OCI-LY7 (cell line): Measurements from ENCODE around the gene ZFP36L1. TPM values are rescaled to one million over a fixed set of nuclear protein-coding genes. Genes with fewer than 3 reads are reported as not detected.
A peak's percentile ranks its signal among the peaks of the same experiment; 100 is the strongest.

ENCODE experiments used
- BruUV-seq: library from RNA; stranded (reverse); fragments of 400-500 nt; replicated peaks from 2 replicates; lab custom pipeline; 2021; lab: Mats Ljungman, UMichigan
- CTCF ChIA-PET: fragments of 300-600 bp; sonication (Branson Sonifier 250); formaldehyde crosslinking; loops from one replicate; lab custom pipeline; 2022; ENCODE audit warnings: antibody characterized with exemption; ENCODE audit not compliant: unreplicated experiment; lab: Charles Lee
- POLR2A ChIA-PET: fragments of 300-600 bp; sonication (Branson Sonifier 250); formaldehyde crosslinking; loops from one replicate; lab custom pipeline; 2022; ENCODE audit warnings: antibody characterized with exemption; lab: Charles Lee
- DNase-seq: peaks from one replicate; pipeline ENCODE4 v3.0.0-alpha.2; 2015; ENCODE audit warnings: low spot score
- H2AFZ ChIP-seq: fragments of 200-600 bp; sonication (generic), shearing (Covaris generic); 2 replicates; pipeline ENCODE4 v1.6.1; 2014; ENCODE audit warnings: mild to moderate bottlenecking, antibody characterized with exemption, low read length, moderate library complexity
- H3K27ac ChIP-seq: fragments of 200-600 bp; sonication (generic); 2 replicates; pipeline ENCODE4 v1.5.1; 2014; ENCODE audit warnings: mixed run types, low read depth, mild to moderate bottlenecking, moderate library complexity, low read length, inconsistent platforms; ENCODE audit not compliant: poor library complexity, severe bottlenecking
- H3K36me3 ChIP-seq: fragments of 200-600 bp; sonication (generic); 2 replicates; pipeline ENCODE4 v1.6.1; 2014; ENCODE audit warnings: mild to moderate bottlenecking, antibody characterized with exemption, low read length, moderate library complexity, mixed read lengths; ENCODE audit not compliant: insufficient read depth
- H3K4me1 ChIP-seq: fragments of 200-600 bp; sonication (generic); 2 replicates; pipeline ENCODE4 v1.5.1; 2014; ENCODE audit warnings: mild to moderate bottlenecking, low read length; ENCODE audit not compliant: insufficient read depth, poor library complexity, severe bottlenecking
- H3K4me2 ChIP-seq: fragments of 200-600 bp; sonication (generic); 2 replicates; pipeline ENCODE4 v1.6.1; 2014; ENCODE audit warnings: mild to moderate bottlenecking, low read length
- H3K4me3 ChIP-seq: fragments of 200-600 bp; sonication (generic); 2 replicates; pipeline ENCODE4 v1.5.1; 2014; ENCODE audit warnings: mild to moderate bottlenecking, low read depth, low read length; ENCODE audit not compliant: poor library complexity, severe bottlenecking
- H3K79me2 ChIP-seq: fragments of 200-600 bp; sonication (generic); 2 replicates; pipeline ENCODE4 v1.6.1; 2016; ENCODE audit warnings: low read depth, mild to moderate bottlenecking, low read length, moderate library complexity, mixed read lengths; ENCODE audit not compliant: insufficient read depth
- H3K9me2 ChIP-seq: fragments of 200-600 bp; sonication (generic); 2 replicates; pipeline ENCODE4 v1.6.1; 2016; ENCODE audit warnings: mild to moderate bottlenecking, low read length, mixed read lengths; ENCODE audit not compliant: insufficient read depth
- H3K9me3 ChIP-seq: fragments of 200-600 bp; sonication (generic); 2 replicates; pipeline ENCODE4 v1.6.1; 2014; ENCODE audit warnings: mild to moderate bottlenecking, mixed run types, low read length, mixed read lengths
- H4K20me1 ChIP-seq: fragments of 200-600 bp; sonication (generic); 2 replicates; pipeline ENCODE4 v1.6.1; 2014; ENCODE audit warnings: mild to moderate bottlenecking, antibody characterized with exemption, low read length, moderate library complexity, mixed read lengths; ENCODE audit not compliant: insufficient read depth
- EZH2phosphoT487 ChIP-seq: fragments of 200-600 bp; sonication (generic); IDR thresholded peaks from 2 replicates; pipeline ENCODE4 v1.6.1; 2018; ENCODE audit warnings: low read depth, borderline replicate concordance, mild to moderate bottlenecking, mixed run types, antibody characterized with exemption, low read length, moderate library complexity, mixed read lengths
- intact Hi-C: fragments of 100-400 bp; cut with micrococcal nuclease; formaldehyde crosslinking; loops from one replicate; pipeline ENCODE4 v1.10.0; 2022; ENCODE audit not compliant: unreplicated experiment
- total RNA-seq, 2 experiments: library from RNA; depleted of rRNA in 1 of 2; stranded (reverse); fragments of >200 nt in 1 of 2; shearing (Covaris generic) in 1 of 2; gene quantifications; 2 replicates each; pipeline ENCODE4 v1.2.3, GENCODE V29; 2014 to 2022
- TF ChIP-seq, protein P1 (sequence below): fragments of 200-600 bp; sonication (generic); conservative IDR thresholded peaks from 2 replicates; pipeline ENCODE4 v1.5.1; 2014; ENCODE audit warnings: mild to moderate bottlenecking, antibody characterized with exemption, low read length, moderate library complexity, mixed read lengths

Gene ZFP36L1
- total RNA-seq, 2 experiments from 2014 or later: 24.2 to 57.0 TPM

DNA sequence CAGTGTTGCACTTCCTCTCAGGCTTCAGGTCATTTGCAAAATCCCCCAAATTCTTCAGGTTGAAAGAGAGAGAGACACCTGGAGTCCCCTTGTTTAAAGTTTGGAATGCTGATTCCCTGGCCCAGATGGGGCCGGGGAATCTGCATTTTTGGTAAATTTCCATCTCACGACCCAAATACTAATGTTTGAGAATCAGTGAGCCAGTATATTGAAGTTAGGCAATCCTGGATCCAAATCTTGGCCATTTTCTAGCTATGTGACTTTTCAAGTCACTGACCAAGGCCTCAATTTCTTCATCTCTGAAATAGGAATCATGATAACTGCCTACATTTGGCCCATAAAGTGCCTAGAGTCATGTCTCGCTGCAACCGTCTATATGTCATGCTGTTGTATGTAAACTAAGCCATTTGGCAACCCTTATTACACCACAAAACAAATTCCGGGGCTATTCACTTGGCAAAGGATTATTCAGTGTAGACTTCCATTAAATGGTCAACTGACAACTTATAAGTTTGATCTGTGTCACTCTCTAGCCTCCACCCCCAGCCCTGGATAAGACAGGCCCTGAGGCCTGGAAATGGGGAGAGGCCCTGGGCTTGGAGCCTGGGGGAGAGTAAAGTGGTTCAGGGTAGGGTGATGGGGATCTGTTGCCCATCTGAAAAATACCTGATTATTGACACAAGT, 3.7 kb upstream of the ZFP36L1 start:
- Histone ChIP-seq H2AFZ (peak overlapping the region; percentile 40; the same call in 1 of the 2 replicates), H3K79me2 (peaks cover 30% of the 10 kb centered on the region), H3K36me3 (peaks cover 20% of the 10 kb centered on the region), H4K20me1 (peaks cover 6% of the 10 kb centered on the region; the same call in 1 of the 2 replicates), H3K9me2 (no peaks in the 10 kb centered on the region), H3K9me3 (peaks cover 24% of the 10 kb centered on the region), H3K4me1 (peaks cover 39% of the 10 kb centered on the region), H3K27ac (peak overlapping the region; percentile 92), H3K4me3 (peak overlapping the region; percentile 87), H3K4me2 (peak overlapping the region; percentile 73)
- no peak for TF ChIP-seq EZH2phosphoT487
- TF ChIP-seq, protein P1, sequence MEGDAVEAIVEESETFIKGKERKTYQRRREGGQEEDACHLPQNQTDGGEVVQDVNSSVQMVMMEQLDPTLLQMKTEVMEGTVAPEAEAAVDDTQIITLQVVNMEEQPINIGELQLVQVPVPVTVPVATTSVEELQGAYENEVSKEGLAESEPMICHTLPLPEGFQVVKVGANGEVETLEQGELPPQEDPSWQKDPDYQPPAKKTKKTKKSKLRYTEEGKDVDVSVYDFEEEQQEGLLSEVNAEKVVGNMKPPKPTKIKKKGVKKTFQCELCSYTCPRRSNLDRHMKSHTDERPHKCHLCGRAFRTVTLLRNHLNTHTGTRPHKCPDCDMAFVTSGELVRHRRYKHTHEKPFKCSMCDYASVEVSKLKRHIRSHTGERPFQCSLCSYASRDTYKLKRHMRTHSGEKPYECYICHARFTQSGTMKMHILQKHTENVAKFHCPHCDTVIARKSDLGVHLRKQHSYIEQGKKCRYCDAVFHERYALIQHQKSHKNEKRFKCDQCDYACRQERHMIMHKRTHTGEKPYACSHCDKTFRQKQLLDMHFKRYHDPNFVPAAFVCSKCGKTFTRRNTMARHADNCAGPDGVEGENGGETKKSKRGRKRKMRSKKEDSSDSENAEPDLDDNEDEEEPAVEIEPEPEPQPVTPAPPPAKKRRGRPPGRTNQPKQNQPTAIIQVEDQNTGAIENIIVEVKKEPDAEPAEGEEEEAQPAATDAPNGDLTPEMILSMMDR: no peak
- intact Hi-C loops: loop anchor here (1.0 kb wide), 1 partner anchor 10 kb away; no protein-coding TSS in a partner anchor
- ChIA-PET CTCF (no interaction called here), POLR2A (interaction anchor here (1.1 to 3.4 kb wide), 5 partner anchors 9 to 289 kb away, joined by 3 to 51 read pairs (median 5); no protein-coding TSS in a partner anchor)
- BruUV-seq: no TSS peak
- no peak for DNase-seq

GRCh38 chr14:68795597-68796417, 2.9 kb upstream of the ZFP36L1 start:
- peaks cover 37% of the 10 kb centered on the region for H3K79me2 ChIP-seq
- H3K9me2 ChIP-seq: no peaks in the 10 kb centered on the region
- POLR2A ChIA-PET: interaction anchor here (0.6 to 3.4 kb wide), 9 partner anchors 10 to 546 kb away, joined by 3 to 51 read pairs (median 3); no protein-coding TSS in a partner anchor
- CTCF ChIA-PET: interaction anchor here (0.9 kb wide), 1 partner anchor 547 kb away, joined by 4 read pairs; no protein-coding TSS in a partner anchor
- peak overlapping the region; percentile 87 for H3K4me3 ChIP-seq
- H3K36me3 ChIP-seq: peaks cover 25% of the 10 kb centered on the region
- H3K9me3 ChIP-seq: peaks cover 16% of the 10 kb centered on the region; the same call in 1 of the 2 replicates
- DNase-seq: peak; percentile 90
- H2AFZ ChIP-seq: peak overlapping the region; percentile 40; the same call in 1 of the 2 replicates
- peaks cover 39% of the 10 kb centered on the region for H3K4me1 ChIP-seq
- H3K4me2 ChIP-seq: peak overlapping the region; percentile 73
- TF ChIP-seq, protein P1: peak; percentile 71
- TF ChIP-seq EZH2phosphoT487: no peak
- BruUV-seq: no TSS peak
- H4K20me1 ChIP-seq: peaks cover 13% of the 10 kb centered on the region
- intact Hi-C loops: loop anchor here (1.0 kb wide), 1 partner anchor 10 kb away; no protein-coding TSS in a partner anchor
- peak overlapping the region; percentile 92 for H3K27ac ChIP-seq
